K562 (cell line): ENCODE measurements around the gene DRAXIN. TPM values are rescaled to one million over a fixed set of nuclear protein-coding genes. Genes with fewer than 3 reads are reported as not detected.

Experiments
- ATAC-seq: fragments of 200-7000 bp; cut with Tn5 transposase; 3 replicates; pipeline ENCODE4 v1.9.1; 2020; ENCODE audit warnings: moderate library complexity
- BruUV-seq: library from RNA; stranded (reverse); fragments of 400-500 nt; replicated peaks from 2 replicates; lab custom pipeline; 2021; lab: Mats Ljungman, UMichigan
- CTCF ChIA-PET: fragments of 300-600 bp; formaldehyde crosslinking; extraction: SDS; loops from one replicate; lab custom pipeline; 2021; ENCODE audit warnings: low intra/inter-chr PET ratio; lab: Yijun Ruan, JAX
- POLR2A ChIA-PET: fragments of 300-600, 350-650 bp; sonication (Branson Sonifier 250); formaldehyde crosslinking; extraction: SDS; loops from one replicate; lab custom pipeline; 2021; ENCODE audit warnings: antibody characterized with exemption, inconsistent platforms; lab: Yijun Ruan, JAX
- DNase-seq, 4 experiments: peaks; one replicate each; pipeline versions ENCODE4 v3.0.0 to v3.0.0-alpha.2; 2011 to 2018; ENCODE audit warnings: low spot score in 3 of 4, mixed read lengths in 3 of 4; ENCODE audit errors: extremely low read depth in 1 of 4
- FAIRE-seq: peaks from 2 replicates; lab custom pipeline; 2011; peaks lifted over from hg19 to GRCh38; lab: Jason Lieb, UNC
- H2AFZ ChIP-seq: 2 replicates; pipeline ENCODE4 v1.6.0; 2011; ENCODE audit warnings: low read depth, low read length, control low read depth, inconsistent platforms
- H3K27ac ChIP-seq: fragments of 200-600 bp; 3 replicates; pipeline ENCODE4 v1.8.0; 2011; ENCODE audit warnings: low read depth, mild to moderate bottlenecking, control low read depth, inconsistent platforms, low read length, moderate library complexity, mixed read lengths; ENCODE audit errors: extremely low read depth
- H3K27me3 ChIP-seq, 2 experiments: fragments of 300-600 bp in 1 of 2; 2 replicates in 1 of 2; 3 replicates in 1 of 2; pipeline versions ENCODE4 v1.6.0 to v1.8.0; 2011; ENCODE audit warnings: inconsistent platforms in 2 of 2, low read length in 2 of 2, mild to moderate bottlenecking in 1 of 2, mixed read lengths in 1 of 2, moderate library complexity in 1 of 2; ENCODE audit not compliant: control insufficient read depth in 2 of 2, insufficient read depth in 2 of 2
- H3K36me3 ChIP-seq: fragments of 300-600 bp; 3 replicates; pipeline ENCODE4 v1.8.0; 2011; ENCODE audit warnings: mild to moderate bottlenecking, low read length, inconsistent platforms; ENCODE audit not compliant: control insufficient read depth, insufficient read depth
- H3K4me1 ChIP-seq, 2 experiments: fragments of 200-600 bp in 1 of 2; replicated peaks in 1 of 2; 2 replicates in 1 of 2; 3 replicates in 1 of 2; pipeline versions ENCODE4 v1.5.1 to v1.8.0; 2011; ENCODE audit warnings: inconsistent platforms in 2 of 2, low read length in 2 of 2, mild to moderate bottlenecking in 1 of 2, mixed read lengths in 1 of 2, moderate library complexity in 1 of 2; ENCODE audit not compliant: control insufficient read depth in 2 of 2, insufficient read depth in 2 of 2
- H3K4me2 ChIP-seq: 2 replicates; pipeline ENCODE4 v1.6.1; 2011; ENCODE audit warnings: low read length, control low read depth, inconsistent platforms, mixed read lengths; ENCODE audit not compliant: insufficient read depth
- H3K4me3 ChIP-seq: fragments of 200-600 bp; sonication (generic), shearing (Covaris generic); 2 replicates; pipeline ENCODE4 v1.5.1; 2016; ENCODE audit warnings: control low read depth, inconsistent platforms
- H3K79me2 ChIP-seq: fragments of 200-600 bp; 3 replicates; pipeline ENCODE4 v1.8.0; 2011; ENCODE audit warnings: low read length, inconsistent platforms; ENCODE audit not compliant: control insufficient read depth, insufficient read depth
- H3K9ac ChIP-seq, 2 experiments: 2 replicates each; pipeline versions ENCODE4 v1.6.0 to v1.6.1; 2011; ENCODE audit warnings: low read depth in 2 of 2, low read length in 2 of 2, control low read depth in 1 of 2, inconsistent platforms in 1 of 2, mild to moderate bottlenecking in 1 of 2, mixed read lengths in 1 of 2; ENCODE audit not compliant: insufficient read depth in 1 of 2
- H3K9me1 ChIP-seq: one replicate; pipeline ENCODE4 v1.6.0; 2011; ENCODE audit warnings: inconsistent platforms, mild to moderate bottlenecking, low read length, moderate library complexity; ENCODE audit not compliant: control insufficient read depth, insufficient read depth
- H3K9me3 ChIP-seq: replicated peaks from 2 replicates; pipeline ENCODE4 v1.5.1; 2011; ENCODE audit warnings: low read depth, low read length, inconsistent platforms; ENCODE audit not compliant: control insufficient read depth, insufficient read depth
- H4K20me1 ChIP-seq: replicated peaks from 2 replicates; pipeline ENCODE4 v1.6.1; 2011; ENCODE audit warnings: low read length, inconsistent platforms, mixed read lengths; ENCODE audit not compliant: control insufficient read depth, insufficient read depth
- ATF1 ChIP-seq, 2 experiments: fragments of 450-650 bp in 1 of 2; IDR thresholded peaks; 2 replicates each; pipeline ENCODE4 v1.6.1; 2016; ENCODE audit warnings: missing compliant biosample characterization in 1 of 2, missing genetic modification characterization in 1 of 2
- DACH1 ChIP-seq: fragments of 450-650 bp; IDR thresholded peaks from 2 replicates; pipeline ENCODE4 v1.6.1; 2018; ENCODE audit not compliant: partially characterized antibody
- E2F4 ChIP-seq: sonication (generic); formaldehyde crosslinking; IDR thresholded peaks from 2 replicates; pipeline ENCODE4 v1.8.0; 2022; ENCODE audit warnings: mild to moderate bottlenecking, low read depth, missing genetic modification reagents
- FOXJ3 ChIP-seq: sonication (generic); formaldehyde crosslinking; IDR thresholded peaks from 2 replicates; pipeline ENCODE4 v1.4.0; 2020; ENCODE audit warnings: mild to moderate bottlenecking, missing genetic modification reagents
- HCFC1 ChIP-seq: IDR thresholded peaks from 2 replicates; pipeline ENCODE4 v1.6.1; 2012; ENCODE audit warnings: low read depth, low read length, improper control_type of control experiment
- HMGN3 ChIP-seq: IDR thresholded peaks from 2 replicates; pipeline ENCODE4 v1.6.1; 2011; ENCODE audit warnings: borderline replicate concordance, low read depth, mild to moderate bottlenecking, mixed read lengths, low read length; ENCODE audit not compliant: insufficient read length; ENCODE audit errors: extremely low read depth
- MXI1 ChIP-seq: IDR thresholded peaks from 2 replicates; pipeline ENCODE4 v1.6.1; 2011; ENCODE audit warnings: low read depth, mild to moderate bottlenecking, improper control_type of control experiment, low read length
- NFE2L1 ChIP-seq: fragments of 450-650 bp; IDR thresholded peaks from 2 replicates; pipeline ENCODE4 v1.6.1; 2016; ENCODE audit warnings: missing genetic modification characterization, low read depth, mild to moderate bottlenecking, missing compliant biosample characterization, moderate library complexity, borderline replicate concordance
- PCBP1 ChIP-seq: fragments of 200-400 bp; formaldehyde crosslinking; IDR thresholded peaks from 2 replicates; pipeline ENCODE4 v1.6.1; 2018; ENCODE audit warnings: mild to moderate bottlenecking, low read depth, low read length; ENCODE audit not compliant: poor library complexity, severe bottlenecking
- PHF20 ChIP-seq: fragments of 450-650 bp; IDR thresholded peaks from 2 replicates; pipeline ENCODE4 v1.6.1; 2018; ENCODE audit not compliant: partially characterized antibody
- RBM17 ChIP-seq: fragments of 200-400 bp; formaldehyde crosslinking; IDR thresholded peaks from 2 replicates; pipeline ENCODE4 v1.6.1; 2017; ENCODE audit warnings: low read depth, mild to moderate bottlenecking, low read length, borderline replicate concordance
- RFX5 ChIP-seq: IDR thresholded peaks from 2 replicates; pipeline ENCODE4 v1.6.1; 2011; ENCODE audit warnings: low read depth, mild to moderate bottlenecking, improper control_type of control experiment, low read length
- SFPQ ChIP-seq: fragments of 200-400 bp; formaldehyde crosslinking; IDR thresholded peaks from 2 replicates; pipeline ENCODE4 v1.6.1; 2017; ENCODE audit warnings: mild to moderate bottlenecking, low read depth, low read length, moderate library complexity
- SMAD1 ChIP-seq: fragments of 150-350 bp; IDR thresholded peaks from 2 replicates; pipeline ENCODE4 v1.6.1; 2014; ENCODE audit warnings: low read length, low read depth; ENCODE audit not compliant: partially characterized antibody
- SREBF2 ChIP-seq: sonication (generic); formaldehyde crosslinking; IDR thresholded peaks from 2 replicates; pipeline ENCODE4 v1.4.0; 2020; ENCODE audit warnings: mild to moderate bottlenecking, missing genetic modification reagents
- TCF7 ChIP-seq: sonication (generic); IDR thresholded peaks from 2 replicates; pipeline ENCODE4 v1.6.1; 2016; ENCODE audit warnings: antibody characterized with exemption, borderline replicate concordance
- ZNF695 ChIP-seq: fragments of 450-650 bp; formaldehyde crosslinking; IDR thresholded peaks from 2 replicates; pipeline ENCODE4 v1.4.0; 2020; ENCODE audit warnings: mild to moderate bottlenecking, moderate library complexity
- WGBS: fragments of 100-300 bp; shearing (Covaris generic); methylation state at CpG from one replicate; pipeline ENCODE4 v1.1.6; 2016; ENCODE audit warnings: low coverage, mixed read lengths; ENCODE audit not compliant: insufficient coverage; ENCODE audit errors: missing lambda C conversion rate; 5-methylcytosine and 5-hydroxymethylcytosine counted together
- in situ Hi-C: fragments of 300-500 bp; cut with MboI; formaldehyde crosslinking; loops from 4 replicates; pipeline ENCODE4 v1.15.0; 2018; ENCODE audit warnings: inconsistent platforms, mixed read lengths
- intact Hi-C: fragments of 100-400 bp; cut with micrococcal nuclease; formaldehyde crosslinking; loops from 2 replicates; pipeline ENCODE4 v1.14.2; 2022
- polyA plus RNA-seq, 8 experiments: library from polyadenylated mRNA; depleted of rRNA in 4 of 8; stranded (reverse) in 5 of 8; unstranded in 3 of 8; fragments of >200 nt; fragmentation: Nextera tagmentation in 2 of 8; fragmentation: Illumina TruSeq in 1 of 8; extraction: Ambion mirVana in 2 of 8; extraction: Trizol in 1 of 8; gene quantifications; 2 replicates each; pipeline versions ENCODE4 v1.2.1 to v1.2.3, GENCODE V29; 2011 to 2014; ENCODE audit warnings: inconsistent platforms in 1 of 8, missing spikeins in 1 of 8
- total RNA-seq, 7 experiments: library from RNA; depleted of rRNA in 6 of 7; stranded (reverse); fragments of >200 nt in 6 of 7; fragmentation: Illumina TruSeq in 2 of 7; extraction: Trizol in 2 of 7; gene quantifications; 2 replicates each; pipeline versions ENCODE4 v1.2.1 to v1.2.3, GENCODE V29; 2011 to 2021; ENCODE audit warnings: low replicate concordance in 1 of 7

Gene DRAXIN
- total and polyA plus RNA-seq, 9 of the 15 experiments (the other 6 are each of a cell fraction or from before 2014, with no cell fraction given): 0.01 to 0.04 (median 0.01) TPM; not detected in 6

GRCh38 chr1:11749203-11749689 is 57.7 kb downstream of the DRAXIN start (continued):
- TF ChIP-seq E2F4: no peak
- no peak for TF ChIP-seq HMGN3

- CTCF ChIA-PET: interaction anchor here (1.0 to 2.8 kb wide), 3 partner anchors 86 to 104 kb away, joined by 3 to 22 read pairs (median 8); partner anchors contain the start of gene FBXO6
- in situ Hi-C loops: no loop called here
Observed at GRCh38 chr1:11749996-11750395, 58.5 kb downstream of the DRAXIN start.

More at GRCh38 chr1:11749996-11750395, 58.5 kb downstream of the DRAXIN start:
- Histone ChIP-seq H3K9me3 (no peaks in the 10 kb centered on the region), H4K20me1 (no peaks in the 10 kb centered on the region), H3K4me2 (no peak overlapping the region), H3K27me3 (no peaks in the 10 kb centered on the region), H3K9me1 (no peaks in the 10 kb centered on the region)
- DNase-seq: no peak
- no TSS peak for BruUV-seq
- WGBS: 75% methylated on average over 11 of the region's 15 CpGs
- no peak for ATAC-seq
- TF ChIP-seq ATF1 (CRISPR knock-in tag; IDR thresholded peaks at IDR 0.05) (no peak), ATF1 (tag; IDR thresholded peaks at IDR 0.05) (no peak), SFPQ (no peak), PHF20 (no peak), FOXJ3 (no peak), MXI1 (no peak), NFE2L1 (tag) (no peak), DACH1 (no peak), PCBP1 (no peak), SMAD1 (no peak), RBM17 (no peak), HCFC1 (no peak), SREBF2 (CRISPR knock-in tag) (no peak), RFX5 (no peak), TCF7 (no peak), ZNF695 (CRISPR knock-in tag) (no peak)
- TF ChIP-seq, all 486 proteins: peak for 0
- intact Hi-C loops: loop anchor here (1.0 to 2.0 kb wide), 2 partner anchors 31 to 99 kb away; no protein-coding TSS in a partner anchor
- H3K4me3 ChIP-seq: no peak overlapping the region
- H3K9ac ChIP-seq: no peak overlapping the region; a peak in 1 of 4 replicates
- no peak for FAIRE-seq
- H3K27ac ChIP-seq: no peak overlapping the region
- peaks cover 53% of the 10 kb centered on the region; the same call in 2 of the 3 replicates for H3K36me3 ChIP-seq
- H3K79me2 ChIP-seq: no peaks in the 10 kb centered on the region
- no peak overlapping the region for H2AFZ ChIP-seq
- peaks cover 31 to 58% of the 10 kb centered on the region in 2 experiments for H3K4me1 ChIP-seq
- POLR2A ChIA-PET: interaction anchor here (0.6 to 1.4 kb wide), 4 partner anchors 26 to 88 kb away, joined by 3 to 5 read pairs (median 3); partner anchors contain the start of genes CLCN6 and MTHFR
